ENCODE results near the gene MYH15.
A peak's percentile ranks its signal among the peaks of the same experiment; 100 is the strongest.

The MYH15 gene

DNA sequence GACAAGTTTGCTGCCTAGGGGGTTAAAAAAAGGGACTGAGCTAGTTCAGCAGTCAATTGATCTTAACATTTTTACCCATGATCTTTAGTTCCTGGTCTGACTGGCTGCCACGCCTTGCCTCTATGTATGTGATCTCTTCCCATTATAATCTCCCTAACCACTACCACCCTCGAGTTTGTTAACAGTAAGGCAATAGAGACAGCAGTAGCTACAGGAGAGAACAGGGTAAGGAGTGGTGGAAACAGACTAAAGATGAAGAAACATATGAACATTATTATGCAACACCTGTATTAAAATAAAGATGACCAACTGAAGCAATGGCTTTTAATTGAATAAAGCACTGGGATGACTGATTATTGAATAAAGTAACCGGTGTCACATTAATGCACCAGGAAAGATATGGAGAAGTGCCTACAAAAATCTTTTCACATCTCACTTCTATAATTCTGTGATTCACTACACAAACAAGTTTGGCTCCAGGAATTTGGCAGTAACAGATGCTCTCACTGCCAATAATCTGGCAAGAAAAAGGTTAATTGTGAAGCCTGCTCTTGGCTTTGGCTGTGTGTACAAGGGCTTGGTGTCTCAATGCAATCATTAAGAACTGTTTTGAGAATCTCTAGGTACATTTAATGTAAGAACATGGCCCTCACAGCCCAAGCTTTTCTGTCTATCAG is 118.3 kb downstream of the MYH15 start:
- no peak overlapping the region for H3K4me3 ChIP-seq (ENCODE audit: low read depth, low read length)
- DNase-seq (ENCODE audit: low read depth), result no peak
- TF ChIP-seq, protein P1, sequence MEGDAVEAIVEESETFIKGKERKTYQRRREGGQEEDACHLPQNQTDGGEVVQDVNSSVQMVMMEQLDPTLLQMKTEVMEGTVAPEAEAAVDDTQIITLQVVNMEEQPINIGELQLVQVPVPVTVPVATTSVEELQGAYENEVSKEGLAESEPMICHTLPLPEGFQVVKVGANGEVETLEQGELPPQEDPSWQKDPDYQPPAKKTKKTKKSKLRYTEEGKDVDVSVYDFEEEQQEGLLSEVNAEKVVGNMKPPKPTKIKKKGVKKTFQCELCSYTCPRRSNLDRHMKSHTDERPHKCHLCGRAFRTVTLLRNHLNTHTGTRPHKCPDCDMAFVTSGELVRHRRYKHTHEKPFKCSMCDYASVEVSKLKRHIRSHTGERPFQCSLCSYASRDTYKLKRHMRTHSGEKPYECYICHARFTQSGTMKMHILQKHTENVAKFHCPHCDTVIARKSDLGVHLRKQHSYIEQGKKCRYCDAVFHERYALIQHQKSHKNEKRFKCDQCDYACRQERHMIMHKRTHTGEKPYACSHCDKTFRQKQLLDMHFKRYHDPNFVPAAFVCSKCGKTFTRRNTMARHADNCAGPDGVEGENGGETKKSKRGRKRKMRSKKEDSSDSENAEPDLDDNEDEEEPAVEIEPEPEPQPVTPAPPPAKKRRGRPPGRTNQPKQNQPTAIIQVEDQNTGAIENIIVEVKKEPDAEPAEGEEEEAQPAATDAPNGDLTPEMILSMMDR (IDR thresholded peaks at IDR 0.05; ENCODE audit: low read depth, low read length, missing control alignments), result no peak

DNA sequence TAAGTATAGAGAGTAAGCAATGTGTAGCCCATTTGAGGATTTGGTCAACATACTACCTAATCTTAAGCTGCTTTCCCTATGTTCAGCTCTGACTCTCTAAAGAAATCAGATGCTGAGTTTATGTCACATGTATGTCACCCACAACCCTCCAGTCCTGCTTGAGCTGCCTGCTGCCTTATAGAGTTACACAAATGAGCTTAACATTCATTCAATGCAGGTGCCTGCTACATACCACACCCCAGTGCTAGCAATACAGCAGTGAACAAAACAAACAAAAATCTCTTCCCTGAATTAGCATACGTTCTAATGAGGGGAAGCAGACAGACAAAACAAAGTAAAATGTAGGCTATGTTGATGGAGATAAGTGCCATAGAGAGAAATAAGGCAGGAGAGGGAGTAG is 121.0 kb downstream of the MYH15 start:
- H3K4me3 ChIP-seq (ENCODE audit: low read depth, low read length), result no peak overlapping the region
- no peak for DNase-seq (ENCODE audit: low read depth)
- TF ChIP-seq, protein P1 (IDR thresholded peaks at IDR 0.05; ENCODE audit: low read depth, low read length, missing control alignments), result no peak

DNA sequence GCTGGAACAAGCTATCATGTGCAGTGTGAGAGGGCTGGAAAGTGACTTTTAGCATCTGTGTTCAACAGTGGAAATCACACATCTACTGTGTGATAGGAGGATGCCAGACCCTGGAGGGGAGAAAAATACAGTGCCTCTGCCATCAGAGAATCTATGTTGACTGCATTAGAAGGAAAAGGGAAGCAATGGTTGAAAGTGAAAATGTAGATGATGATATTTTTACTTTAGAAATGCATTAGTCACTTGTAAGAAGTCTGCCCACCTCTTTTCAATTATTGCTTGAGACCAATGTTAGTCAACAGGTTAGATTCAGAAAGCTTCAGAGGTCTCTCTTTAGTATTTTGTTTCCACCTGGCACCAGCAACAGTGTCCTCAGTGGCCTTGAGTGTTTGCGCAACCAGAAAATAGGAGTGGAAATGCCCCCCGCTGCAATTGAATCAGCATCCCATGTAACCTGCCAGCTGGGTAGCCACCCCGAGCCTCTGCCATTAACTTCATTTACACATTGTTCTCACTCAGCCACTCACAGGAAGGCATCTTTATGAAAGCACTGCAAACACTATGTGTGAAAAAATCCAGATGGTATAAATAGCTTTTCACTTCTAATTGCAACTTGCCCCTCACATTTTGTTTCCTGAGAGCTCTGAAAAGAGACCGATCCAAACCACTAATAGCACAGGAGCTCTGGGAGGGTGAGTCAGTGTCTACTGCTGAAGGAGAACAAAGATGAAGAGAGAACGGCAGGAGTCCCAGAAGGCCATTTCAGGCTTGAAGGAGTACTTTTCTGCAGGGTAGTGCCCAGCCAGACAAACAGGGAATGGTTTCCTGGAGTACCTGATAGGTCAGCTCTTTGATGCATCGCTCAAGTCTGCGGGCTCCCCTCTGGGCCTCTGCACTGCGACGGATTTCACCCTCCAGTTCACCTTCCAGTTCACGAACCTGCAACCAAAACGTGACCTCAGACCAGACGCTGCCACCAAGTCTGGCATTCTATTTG is 122.0 kb downstream of the MYH15 start:
- peak overlapping the region; percentile 20 for H3K4me3 ChIP-seq (ENCODE audit: low read depth, low read length)
- TF ChIP-seq, protein P1 (IDR thresholded peaks at IDR 0.05; ENCODE audit: low read depth, low read length, missing control alignments), result no peak
- DNase-seq (ENCODE audit: low read depth), result peak; percentile 45

DNA sequence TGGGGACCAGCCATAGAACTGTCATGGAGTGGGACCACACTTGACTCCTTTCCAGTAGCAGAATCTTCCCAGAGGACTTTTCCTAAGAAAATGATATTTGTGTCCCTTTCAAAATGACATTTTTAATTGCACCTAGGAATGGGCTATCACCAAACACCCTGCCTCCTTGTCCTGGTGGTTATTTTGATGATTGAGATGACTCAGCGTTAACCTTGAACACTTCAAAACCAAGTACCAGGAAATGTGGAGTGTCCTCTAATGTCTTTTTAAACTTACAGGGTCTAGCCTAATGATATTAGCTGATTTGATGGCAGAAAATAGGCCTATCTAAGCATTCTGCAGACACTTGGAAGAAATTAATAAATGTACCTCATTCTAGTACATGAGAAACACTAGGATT is 123.3 kb downstream of the MYH15 start:
- no peak for DNase-seq (ENCODE audit: low read depth)
- TF ChIP-seq, protein P1 (IDR thresholded peaks at IDR 0.05; ENCODE audit: low read depth, low read length, missing control alignments), result no peak
- no peak overlapping the region for H3K4me3 ChIP-seq (ENCODE audit: low read depth, low read length)

DNA sequence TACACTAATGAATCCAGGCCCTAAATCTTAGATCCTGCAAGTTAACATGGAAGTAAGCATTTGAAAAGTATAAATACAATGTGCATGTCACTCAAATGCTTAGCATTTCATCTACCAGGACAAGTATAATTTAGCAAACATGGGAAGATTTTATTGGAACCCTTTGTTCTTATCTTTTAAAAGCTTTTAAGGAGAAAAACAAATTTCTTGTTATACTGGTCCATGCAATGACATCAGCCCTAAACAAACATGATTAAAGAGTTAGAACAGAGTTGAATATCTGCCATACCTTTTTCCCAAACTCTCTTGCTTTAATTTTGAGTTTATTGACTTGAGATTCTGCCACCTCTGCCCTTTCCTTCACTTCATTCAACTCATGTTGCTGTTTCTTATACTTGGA is 127.1 kb downstream of the MYH15 start:
- TF ChIP-seq, protein P1 (IDR thresholded peaks at IDR 0.05; ENCODE audit: low read depth, low read length, missing control alignments), result no peak
- H3K4me3 ChIP-seq (ENCODE audit: low read depth, low read length), result no peak overlapping the region
- DNase-seq (ENCODE audit: low read depth), result no peak

DNA sequence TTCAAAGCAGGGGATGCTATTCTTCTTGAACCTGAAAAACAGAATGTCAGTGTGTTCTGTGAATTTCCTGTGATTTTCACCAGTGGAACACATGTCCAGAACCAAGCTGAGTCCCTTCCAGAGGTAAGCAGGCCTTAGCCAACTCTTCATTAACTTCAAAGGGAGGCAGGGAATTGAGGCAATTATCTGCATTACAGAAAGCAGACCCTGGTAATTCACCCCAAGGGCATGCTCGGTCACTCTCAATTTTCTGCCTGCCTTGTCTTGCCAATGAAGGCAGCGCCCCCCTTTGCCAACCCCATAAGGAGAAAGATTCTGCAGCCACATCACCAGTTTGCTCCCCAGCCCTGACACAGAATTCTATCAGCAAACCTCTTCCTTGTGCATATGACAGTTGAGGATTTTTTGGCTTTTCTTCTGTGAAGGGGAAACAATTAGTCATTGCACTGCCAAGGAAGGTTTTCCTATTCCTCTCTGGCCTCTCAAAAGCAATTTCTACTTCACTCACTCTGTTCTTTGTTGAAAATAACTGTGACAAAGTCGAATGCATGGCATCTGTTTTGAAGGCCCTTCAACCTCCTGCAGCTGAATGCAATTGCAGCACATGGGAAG is 128.8 kb downstream of the MYH15 start:
- H3K4me3 ChIP-seq (ENCODE audit: low read depth, low read length), result no peak overlapping the region
- DNase-seq (ENCODE audit: low read depth), result no peak
- TF ChIP-seq, protein P1 (IDR thresholded peaks at IDR 0.05; ENCODE audit: low read depth, low read length, missing control alignments), result no peak

Measured in GM12864 (cell line).